ENCODE measurements around the gene NRAS.
A peak's percentile ranks its signal among the peaks of the same experiment; 100 is the strongest.

NRAS gene

DNA sequence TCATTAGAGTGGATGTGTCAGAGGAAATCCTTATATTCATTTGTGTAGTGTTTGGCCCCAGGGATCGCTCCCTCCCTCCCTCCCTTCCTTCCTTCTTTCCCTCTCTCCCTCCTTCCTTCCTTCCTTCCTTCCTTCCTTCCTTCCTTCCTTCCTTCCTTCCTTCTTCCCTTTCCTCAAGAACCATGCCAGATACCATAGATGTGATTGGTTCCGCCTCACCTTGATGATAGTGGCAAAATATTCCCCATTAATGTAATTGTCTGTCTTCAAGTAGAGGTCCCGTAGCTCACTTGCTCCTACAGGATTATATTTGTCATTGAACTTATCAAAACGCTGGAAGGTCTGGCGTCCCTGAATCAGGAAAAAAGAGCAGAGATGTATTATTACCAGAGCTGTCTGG lies 38.9 kb downstream of the NRAS start:
- DNase-seq (ENCODE audit: low read depth in 3 of 3): no peak

DNA sequence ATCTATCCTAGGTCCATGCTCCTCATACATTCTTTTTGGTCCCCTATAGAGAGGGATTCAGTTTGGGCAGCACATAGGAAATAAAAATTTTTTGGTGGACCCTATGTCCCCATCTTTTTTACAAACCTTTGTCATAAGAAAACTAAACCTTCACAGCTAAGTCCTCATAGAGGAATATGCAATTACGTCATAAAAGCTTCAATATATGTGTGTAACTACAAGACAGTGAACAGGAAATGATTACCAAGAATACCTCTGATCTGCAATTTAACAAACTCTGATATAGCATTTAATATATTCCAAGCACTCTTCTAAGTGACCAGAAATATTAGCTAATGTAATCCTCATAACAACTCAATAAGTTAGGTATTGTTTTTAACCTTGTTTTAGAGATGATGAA lies 40.5 kb downstream of the NRAS start:
- no peak for DNase-seq (ENCODE audit: low read depth in 3 of 3)

DNA sequence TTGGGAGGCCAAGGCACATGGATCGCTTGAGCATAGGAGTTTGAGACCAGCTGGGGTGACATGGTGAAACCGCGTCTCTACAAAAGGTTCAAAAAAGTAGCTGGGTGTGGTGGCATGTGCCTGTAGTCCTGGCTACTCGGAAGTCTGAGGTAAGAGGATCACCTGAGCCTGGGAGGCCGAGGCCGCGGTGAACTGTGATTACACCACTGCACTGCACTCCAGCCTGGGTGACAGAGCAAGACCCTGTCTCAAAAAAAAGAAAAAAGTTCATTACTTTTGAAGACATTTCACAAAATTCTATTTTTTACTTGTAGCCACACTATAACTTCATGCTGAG lies 44.7 kb downstream of the NRAS start:
- no peak for DNase-seq (ENCODE audit: low read depth in 3 of 3)

DNA sequence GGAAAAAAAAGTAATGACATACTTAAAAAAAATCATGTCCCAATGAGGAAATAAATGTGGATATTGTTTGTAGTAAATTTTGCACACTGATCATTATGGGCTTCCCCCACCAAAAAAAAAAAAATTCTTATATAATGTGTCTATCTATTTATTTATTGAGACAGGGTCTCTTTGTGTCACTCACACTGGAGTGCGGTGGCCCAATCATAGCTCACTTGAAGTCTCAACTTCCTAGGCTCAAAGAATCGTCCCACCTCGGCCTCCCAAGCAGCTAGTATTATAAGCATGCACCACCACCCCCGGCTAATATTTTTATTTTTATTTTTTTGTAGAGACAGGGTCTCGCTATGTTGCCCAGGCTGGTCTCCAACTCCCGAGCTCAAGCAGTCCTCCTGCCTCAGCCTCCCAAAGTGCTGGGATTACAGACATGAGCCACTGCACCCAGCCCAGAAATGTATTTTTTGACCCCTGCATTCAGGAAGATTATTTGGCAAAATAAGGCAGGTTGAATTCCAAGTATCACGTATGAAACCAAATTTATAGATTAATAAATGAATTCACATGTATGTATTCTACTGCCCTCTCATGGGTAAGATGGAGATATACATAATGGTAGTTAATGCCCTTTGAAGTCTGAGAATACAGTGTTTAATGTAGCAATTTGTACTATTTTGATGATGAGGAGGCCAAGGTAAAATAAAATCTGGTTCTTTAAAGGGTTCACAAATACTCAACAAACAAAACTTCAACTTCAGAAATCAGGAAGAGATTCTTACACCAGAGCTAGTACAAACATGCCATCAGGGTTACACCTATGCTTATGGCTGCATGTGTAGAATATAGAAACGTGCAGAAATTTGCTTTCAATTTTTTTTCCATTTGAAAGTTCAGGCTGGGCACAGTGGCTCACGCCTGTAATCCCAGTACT lies 45.3 kb downstream of the NRAS start:
- DNase-seq (ENCODE audit: low read depth in 3 of 3): no peak

DNA sequence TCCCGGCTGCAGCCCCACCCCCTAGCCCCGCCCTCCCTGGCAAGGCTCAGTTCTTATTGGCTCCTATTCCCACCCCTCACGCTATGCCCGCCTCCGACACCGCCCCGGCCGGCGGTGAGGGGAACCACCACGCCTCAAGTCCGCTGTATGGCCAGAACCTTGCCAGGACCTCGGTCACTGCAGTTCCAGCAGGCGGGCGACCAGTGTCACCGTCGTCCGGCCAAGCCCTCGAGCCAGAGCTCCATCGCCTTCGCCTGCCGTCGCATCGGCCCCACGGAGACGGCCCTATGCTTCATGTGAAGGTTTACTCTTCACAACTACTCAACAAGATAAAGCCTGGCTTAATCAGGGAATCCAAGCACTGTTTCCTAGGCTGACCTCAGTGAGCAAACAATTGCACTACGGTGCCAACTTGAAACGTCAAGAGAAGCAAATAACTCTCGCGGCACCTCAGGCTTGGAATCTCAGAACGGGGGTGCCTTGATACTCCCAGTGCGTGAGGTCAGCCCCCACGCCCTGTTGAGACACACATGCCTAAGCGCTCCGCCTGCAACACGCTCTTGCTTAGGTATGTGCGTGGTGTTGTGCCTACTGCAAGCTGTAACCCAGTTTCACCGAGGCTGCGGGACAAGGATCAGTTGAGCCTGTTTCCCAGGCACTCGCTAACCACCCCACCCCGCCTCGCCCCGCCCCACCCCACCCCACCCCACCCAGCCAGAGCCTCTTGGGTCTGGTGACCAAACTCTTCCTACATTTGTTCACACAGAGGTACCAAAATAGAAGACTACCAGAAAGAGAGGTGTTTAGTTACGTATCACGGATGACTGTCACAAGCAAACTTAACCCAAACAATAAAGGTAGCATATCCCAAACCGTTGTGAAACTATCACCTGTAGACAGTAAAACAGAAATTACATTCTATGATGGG lies 46.2 kb downstream of the NRAS start:
- peak; percentile 76 to 80 (median 78) for DNase-seq (ENCODE audit: low read depth in 3 of 3)

DNA sequence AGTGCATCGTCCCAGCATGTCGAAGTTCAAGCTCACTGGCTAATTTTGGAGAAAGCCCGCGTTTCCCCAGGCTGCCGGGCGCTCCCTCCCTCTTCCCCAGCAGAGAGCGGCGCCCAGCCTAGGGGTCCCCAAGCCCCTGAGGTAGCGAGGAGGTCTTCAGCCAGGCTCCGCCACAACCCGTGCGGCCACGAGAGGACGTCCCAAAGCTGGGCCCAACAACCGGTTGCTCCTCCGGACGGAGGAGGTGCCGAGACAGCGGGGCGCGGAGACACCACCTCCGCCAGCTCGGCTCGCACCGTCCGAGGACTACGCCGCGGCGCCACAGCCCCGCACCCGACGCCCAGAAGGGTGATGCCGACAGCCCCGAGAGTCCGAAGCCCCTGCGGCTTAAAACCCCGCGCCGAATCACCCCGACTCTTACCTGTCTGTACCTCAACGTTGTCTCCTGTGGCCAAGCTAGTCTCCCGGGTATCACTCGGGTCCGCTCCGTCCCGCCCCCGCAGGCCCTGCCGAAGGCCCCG lies 46.9 kb downstream of the NRAS start, which contains the start of gene DENND2C:
Gene DENND2C (minus strand): TSS at position 488 of the 521 bp plus-strand sequence. CDS start 44,065 bp downstream, outside the sequence.
- DNase-seq (ENCODE audit: low read depth in 3 of 3): no peak

DNA sequence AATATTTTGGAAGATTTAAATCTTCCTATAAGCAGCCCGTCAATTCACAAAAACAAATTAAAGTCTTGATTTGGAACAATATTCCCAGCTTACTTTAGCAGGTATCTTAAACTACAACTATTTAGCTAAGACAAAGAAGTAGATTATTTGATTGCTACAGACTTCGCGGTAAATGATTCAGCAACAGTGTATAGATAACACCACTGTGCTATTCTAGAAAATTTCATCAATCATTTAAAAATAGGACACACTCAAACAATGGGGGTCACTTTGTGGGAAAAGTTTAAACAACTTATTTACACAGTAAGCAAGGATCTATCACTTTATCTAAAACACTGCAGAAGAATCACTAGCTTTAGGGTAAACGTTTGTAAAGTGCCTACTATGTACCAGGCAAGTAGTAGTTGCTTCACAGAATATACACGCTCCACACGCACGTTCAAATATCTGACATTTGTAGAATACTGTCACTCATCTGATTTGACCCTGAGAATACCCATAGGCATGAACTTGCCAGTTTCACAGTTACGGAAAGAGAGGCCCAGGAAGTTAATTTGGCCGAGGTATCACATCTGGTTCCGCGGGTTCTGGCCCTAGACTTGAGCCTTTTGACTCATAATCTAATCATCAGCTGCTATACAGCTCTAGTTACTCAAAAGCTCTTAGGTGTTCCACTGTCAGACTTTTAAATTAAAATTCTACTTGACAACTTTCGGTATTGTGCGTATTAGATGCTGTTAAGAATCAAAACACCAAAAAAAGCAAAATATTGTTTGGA lies 47.6 kb downstream of the NRAS start:
- no peak for DNase-seq (ENCODE audit: low read depth in 3 of 3)

DNA sequence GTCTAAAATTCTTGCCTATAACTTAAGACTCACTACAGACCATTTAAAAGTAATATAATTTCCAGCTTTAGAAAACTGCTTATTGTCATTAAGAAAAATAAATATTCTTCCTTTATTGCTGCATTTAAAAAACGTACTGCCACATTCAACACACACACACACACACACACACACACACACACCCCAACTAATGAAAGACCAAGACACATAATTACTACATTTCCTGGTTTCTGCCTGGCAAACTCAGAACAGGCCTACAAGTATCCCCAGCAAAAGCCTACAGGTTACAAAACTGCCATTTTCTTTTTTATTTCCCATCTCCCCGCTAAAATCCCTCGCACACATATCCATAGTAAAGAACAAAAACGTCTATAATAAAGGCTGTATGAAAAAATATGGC lies 48.2 kb downstream of the NRAS start:
- DNase-seq (ENCODE audit: low read depth in 3 of 3): no peak

DNA sequence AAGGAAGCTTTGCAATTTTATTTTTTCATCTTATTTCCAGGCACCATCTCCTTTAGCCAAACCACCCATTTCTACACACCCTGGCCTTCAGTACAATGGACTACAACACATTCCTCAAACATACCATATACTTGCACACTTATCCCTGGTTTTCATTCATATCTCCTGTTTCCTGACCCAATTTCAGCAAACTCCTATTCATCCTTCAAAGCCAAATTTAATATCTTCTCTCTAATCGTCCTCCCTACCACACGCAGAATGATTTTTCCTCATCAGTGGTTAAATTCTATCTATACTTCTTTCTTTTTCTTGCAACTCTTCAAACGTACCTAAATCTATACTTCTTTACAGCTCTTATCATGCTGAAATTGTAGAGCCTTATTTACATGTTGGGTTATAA lies 49.6 kb downstream of the NRAS start:
- DNase-seq (ENCODE audit: low read depth in 3 of 3): no peak

DNA sequence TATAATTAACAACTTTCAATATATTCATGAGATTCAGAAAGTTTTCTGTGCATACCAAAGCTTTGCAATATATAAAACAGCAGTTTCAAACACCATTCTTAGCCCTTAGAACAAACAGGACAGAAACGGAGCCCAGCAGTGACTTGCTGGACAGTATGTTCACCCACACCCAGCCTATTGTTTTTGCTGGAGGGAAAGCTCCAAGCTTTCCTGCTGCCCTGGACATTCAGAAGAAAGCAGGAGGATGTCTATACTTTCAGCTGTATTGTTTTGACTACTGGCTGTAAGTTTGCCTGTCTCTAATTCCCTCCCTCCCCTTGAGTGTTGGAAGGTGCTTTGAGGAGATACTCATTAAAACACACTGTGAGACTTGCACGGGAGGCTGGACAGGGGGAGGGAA lies 56.3 kb downstream of the NRAS start:
- no peak for DNase-seq (ENCODE audit: low read depth in 3 of 3)
